GM21367 (cell line): ENCODE data around the gene FBXL17.

Source experiments
- ATAC-seq: cut with Tn5 transposase; IDR thresholded peaks from one replicate; pipeline ENCODE4 v1.9.1; 2021; ENCODE audit not compliant: unreplicated experiment

Gene FBXL17

DNA sequence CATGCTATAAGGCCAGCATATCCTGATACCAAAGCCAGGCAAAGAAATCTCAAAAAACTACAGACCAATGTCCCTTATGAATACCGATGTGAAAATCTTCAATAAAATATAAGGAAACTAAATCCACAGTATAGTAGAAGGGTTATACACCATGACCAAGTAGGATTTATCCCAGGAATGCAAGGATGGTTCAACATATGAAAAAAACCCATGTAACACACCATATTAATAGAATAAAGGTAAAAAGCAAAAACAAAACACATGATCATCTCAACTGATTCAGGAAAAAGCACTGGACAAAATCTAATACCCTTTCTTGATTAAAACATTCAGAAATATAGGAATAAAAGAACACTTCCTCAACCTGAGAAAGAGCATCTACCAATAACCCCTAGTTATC is 6.1 kb downstream of the FBXL17 start:
- no peak for ATAC-seq

DNA sequence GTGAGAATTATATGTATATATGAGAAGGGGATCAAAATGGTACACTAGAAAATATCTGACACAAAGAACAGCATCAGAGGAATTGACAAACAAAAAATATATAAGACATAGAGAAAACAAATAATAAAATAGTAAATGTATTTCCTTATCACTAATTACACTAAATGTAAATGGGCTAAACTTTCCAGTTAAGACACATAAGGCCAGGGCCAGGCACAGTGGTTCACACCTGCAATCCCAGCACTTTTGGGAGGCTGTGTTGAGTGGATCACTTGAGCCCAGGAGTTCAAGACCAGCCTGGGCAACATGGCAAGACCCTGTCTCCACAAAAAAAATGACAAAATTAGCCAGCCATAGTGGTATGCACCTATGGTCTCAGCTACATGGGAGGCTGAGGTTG is 8.5 kb downstream of the FBXL17 start:
- no peak for ATAC-seq

GRCh38 chr5:108372369-108372768 is 9.5 kb downstream of the FBXL17 start:
- ATAC-seq = no peak

DNA sequence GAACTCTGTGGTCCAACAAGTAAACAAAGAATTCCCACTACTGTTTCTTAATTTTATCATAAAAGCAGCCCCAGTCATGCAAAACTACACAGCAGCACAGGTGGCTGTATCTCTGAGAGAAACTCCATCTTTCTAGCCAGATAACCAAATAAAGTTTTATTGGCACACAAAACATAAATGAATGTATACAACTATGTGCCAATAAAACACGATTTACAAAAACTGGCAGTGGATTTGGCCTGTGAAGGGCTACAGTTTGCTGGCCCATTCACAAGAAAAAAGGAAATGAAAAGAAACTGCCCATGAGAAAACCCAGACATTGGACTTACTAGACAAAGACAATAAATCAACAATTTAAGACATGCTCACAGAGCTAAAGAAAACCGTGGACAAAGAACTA is 10.6 kb downstream of the FBXL17 start:
- no peak for ATAC-seq

DNA sequence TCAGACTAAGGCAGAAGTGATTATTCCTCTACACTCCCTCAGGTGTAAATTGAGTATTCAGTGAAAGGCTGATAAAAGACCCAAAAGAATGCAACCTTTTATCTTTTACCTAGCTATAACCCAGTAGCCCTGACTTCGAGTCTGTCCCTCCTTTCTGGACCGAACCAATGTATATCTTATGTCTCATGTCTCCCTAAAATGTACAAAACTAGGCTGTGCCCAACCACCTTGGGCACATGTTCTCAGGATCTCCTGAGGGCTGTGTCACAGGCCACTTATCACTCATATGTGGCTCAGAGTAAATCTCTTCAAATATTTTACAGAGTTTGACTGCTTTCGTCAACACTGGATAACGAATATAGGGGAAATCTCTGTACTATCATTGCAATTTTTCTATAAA is 12.7 kb downstream of the FBXL17 start:
- no peak for ATAC-seq

GRCh38 chr5:108367679-108368334 is 14.1 kb downstream of the FBXL17 start:
- ATAC-seq = no peak

- ATAC-seq = no peak
These were observed 15.4 kb downstream of the FBXL17 start for GRCh38 chr5:108366500-108366899.

- ATAC-seq = no peak
These were observed 20.1 kb downstream of the FBXL17 start for GRCh38 chr5:108361771-108362170.

DNA sequence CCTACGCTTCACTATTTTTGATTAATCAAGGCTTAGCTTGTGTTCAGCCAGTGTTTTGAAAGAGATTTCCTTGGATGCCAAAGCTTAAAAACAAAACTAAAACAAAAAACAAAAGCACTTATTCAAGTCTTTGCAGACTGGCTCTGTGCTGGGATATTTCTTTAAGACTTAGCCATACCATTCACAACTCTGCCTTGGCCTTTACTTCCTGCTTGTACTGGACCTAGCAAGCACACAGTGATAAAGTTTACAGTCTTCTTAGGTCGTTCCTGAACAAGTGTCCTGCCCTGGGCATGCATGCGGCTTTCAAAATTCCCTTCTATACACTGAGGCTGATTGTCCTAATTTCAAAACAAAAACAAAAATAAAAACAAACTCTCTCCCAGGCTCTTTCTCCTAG is 20.7 kb downstream of the FBXL17 start:
- no peak for ATAC-seq

GRCh38 chr5:108360280-108360679 is 21.6 kb downstream of the FBXL17 start:
- no peak for ATAC-seq

DNA sequence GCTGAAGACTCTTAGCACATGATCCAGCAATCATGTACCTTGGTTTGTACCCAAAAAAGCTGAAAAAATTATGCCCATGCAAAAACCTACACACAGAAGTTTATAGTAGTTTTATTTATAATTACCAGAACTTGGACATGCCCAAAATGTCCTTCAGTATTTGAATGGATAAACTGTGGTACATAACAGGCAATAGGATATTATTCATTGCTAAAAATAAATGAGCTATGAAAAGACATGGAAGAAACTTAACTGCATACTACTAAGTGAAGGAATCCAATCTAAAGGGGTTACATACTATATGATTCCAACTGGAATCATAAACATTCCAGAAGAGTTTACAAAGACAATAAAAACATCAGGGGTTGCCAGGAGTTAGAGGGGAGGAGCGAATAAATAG is 25.6 kb downstream of the FBXL17 start:
- ATAC-seq = no peak

- ATAC-seq = no peak
These were observed 28.8 kb downstream of the FBXL17 start for GRCh38 chr5:108353087-108353486.

- ATAC-seq = peak; percentile 66
These were observed 36.2 kb downstream of the FBXL17 start for GRCh38 chr5:108345541-108346171.

DNA sequence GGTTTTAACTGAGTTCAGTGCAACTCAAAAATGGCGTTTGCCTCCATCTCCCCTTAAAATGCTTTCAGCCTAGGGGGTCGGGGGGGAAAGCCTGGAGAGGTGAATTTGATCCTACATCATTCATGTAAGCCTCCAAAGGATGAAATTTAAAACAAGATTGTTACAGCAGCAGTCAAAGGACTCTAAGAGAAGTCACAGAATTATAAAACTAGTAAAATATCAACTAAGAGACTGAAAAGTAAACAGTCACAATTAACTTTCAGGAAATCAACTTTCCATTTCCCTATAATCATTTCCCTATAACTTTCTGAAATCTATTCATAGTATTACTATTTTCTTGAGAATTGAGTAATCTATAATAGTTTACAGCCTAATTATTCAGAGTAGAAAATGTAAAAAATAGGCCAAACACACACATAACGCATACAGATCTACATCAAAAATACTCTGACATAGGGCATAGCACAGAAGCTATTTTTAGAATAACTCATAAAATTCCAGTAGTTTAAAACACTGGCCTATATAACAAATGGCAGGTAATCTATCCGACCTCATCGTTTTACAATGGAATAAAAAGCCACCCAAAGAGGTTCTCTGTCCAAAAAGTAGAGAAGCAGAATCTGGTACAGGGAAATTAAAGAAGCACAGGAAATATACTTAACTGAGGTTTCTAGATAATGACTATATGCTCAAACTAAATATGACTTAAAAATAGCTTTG is 37.6 kb downstream of the FBXL17 start:
- no peak for ATAC-seq

DNA sequence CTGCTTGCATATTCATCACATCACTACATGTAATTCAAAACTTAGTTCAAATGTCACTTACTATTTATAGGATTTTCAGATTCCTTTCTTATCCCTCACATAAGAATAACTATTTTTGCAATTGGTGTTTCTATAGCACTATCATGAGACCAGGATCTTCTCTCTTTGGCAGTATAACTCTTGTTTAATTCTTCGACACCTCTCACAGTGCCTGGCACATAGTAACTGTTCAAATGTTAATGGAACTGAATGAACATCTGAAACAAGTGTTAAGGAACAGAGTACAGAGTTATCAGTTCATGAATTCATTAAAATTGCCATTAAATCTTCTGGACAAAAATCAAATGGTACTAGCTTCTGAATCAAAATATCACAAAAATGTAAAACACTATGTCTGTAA is 40.0 kb downstream of the FBXL17 start:
- no peak for ATAC-seq

GRCh38 chr5:108340131-108340530 is 41.8 kb downstream of the FBXL17 start:
- ATAC-seq = no peak

- no peak for ATAC-seq
These were observed 42.7 kb downstream of the FBXL17 start for GRCh38 chr5:108339220-108339619.

- no peak for ATAC-seq
These were observed 47.7 kb downstream of the FBXL17 start for GRCh38 chr5:108334225-108334624.

DNA sequence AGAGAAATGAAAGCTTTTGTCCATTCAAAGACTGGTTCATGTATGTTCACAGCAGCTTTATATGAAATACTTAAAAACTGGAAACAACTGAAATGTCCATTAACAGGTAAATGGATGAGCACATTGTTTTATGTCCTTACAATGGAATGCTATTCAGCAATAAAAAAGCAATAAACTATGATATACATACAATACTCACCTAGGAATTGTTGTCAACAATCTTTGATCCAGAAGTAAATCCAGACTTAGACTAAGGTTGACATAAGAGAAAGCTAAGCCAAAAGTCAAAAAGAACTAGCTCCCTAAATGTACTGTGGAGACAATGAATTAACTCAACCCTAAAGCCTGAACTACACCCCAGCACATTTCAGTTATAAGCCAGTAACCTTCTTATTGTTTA is 54.9 kb downstream of the FBXL17 start:
- no peak for ATAC-seq

GRCh38 chr5:108324886-108325285 is 57.0 kb downstream of the FBXL17 start:
- no peak for ATAC-seq

GRCh38 chr5:108321341-108321740 is 60.6 kb downstream of the FBXL17 start:
- no peak for ATAC-seq

DNA sequence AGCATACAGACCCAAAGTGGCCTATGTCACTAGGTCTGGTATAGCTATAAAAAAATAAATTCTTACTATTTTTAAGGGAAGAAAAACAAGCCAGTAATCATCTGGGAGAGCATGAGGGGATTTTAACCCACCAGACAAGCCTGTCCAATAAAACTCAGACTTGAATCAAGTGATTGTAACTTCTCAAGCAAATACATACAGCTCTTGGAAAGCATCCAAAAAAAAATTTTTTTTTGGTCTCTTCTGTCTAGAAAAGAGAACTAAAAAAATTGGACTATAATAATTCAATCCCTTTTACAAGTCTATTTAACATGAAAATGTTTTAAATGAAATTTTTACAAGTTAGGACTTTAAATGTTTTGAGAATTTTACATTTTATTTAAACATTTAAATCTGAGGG is 61.7 kb downstream of the FBXL17 start:
- no peak for ATAC-seq
